ENCODE measurements around the gene ZSCAN22. TPM values are rescaled to one million over a fixed set of nuclear protein-coding genes. Genes with fewer than 3 reads are reported as not detected.

ZSCAN22 gene
- total and polyA plus RNA-seq, 2 of the 13 experiments (the other 11 are each of a cell fraction or from before 2014, with no cell fraction given), result 2.5 to 3.5 TPM

DNA sequence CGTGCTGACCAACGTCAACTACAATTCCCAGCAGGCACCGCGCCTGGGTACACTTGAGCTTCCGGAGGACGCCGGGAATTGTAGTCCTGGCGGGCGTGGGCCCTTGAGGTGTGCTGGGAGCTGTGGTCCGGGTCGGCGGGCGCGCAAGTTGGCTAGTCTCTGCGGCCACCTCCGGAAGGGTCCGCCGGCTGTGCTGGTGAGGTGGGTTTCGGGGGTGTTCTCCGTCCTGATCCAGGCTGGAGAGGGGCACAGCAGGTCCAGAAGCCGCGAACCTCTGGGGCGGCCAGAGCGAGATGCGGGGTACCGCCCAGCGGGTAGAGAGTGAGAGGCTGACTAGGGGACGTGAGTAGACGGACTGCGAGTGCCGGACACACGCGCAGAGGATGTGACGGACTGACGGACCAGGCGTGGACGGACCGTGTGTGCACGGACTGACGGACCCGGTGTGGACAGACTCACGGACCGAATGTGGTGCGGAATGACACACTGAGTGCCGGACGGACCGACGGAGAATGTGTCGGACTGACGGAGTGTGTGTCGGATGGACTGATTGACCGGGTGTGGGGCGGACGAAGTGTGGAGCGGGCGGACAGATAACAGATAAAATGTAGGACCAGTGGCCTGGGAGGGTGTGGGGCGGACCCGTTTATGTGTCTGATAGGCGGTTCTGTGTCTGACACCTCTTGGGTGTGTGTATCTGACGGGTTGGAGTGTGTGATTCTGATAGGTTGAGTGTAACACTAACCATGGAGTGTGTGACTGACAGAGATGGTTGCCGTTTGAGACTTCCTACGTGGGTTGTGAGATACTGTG is at the start of gene ZSCAN22 (continued):
- TF ChIP-seq ZSCAN12 (CRISPR knock-in tag; IDR thresholded peaks at IDR 0.05) (no peak), ZNF510 (CRISPR knock-in tag; IDR thresholded peaks at IDR 0.05; ENCODE audit: low read depth) (peak; percentile 82; the same call in 1 of the 2 replicates), ZNF598 (CRISPR knock-in tag; IDR thresholded peaks at IDR 0.05; ENCODE audit: borderline replicate concordance) (peak; percentile 91; the same call in 1 of the 2 replicates), ZNF205 (CRISPR knock-in tag; IDR thresholded peaks at IDR 0.05) (no peak), ZNF670 (CRISPR knock-in tag; IDR thresholded peaks at IDR 0.05; ENCODE audit: borderline replicate concordance) (no peak), ZNF501 (CRISPR knock-in tag; IDR thresholded peaks at IDR 0.05) (peak; percentile 98), HOXA3 (CRISPR knock-in tag; IDR thresholded peaks at IDR 0.05) (peak; percentile 96), ZNF496 (CRISPR knock-in tag; IDR thresholded peaks at IDR 0.05; ENCODE audit: insufficient replicate concordance) (no peak), BRD4 (CRISPR knock-in tag; IDR thresholded peaks at IDR 0.05) (peak; percentile 50; the same call in 1 of the 2 replicates), SMARCC2 (IDR thresholded peaks at IDR 0.05) (no peak), ZNF558 (CRISPR knock-in tag; IDR thresholded peaks at IDR 0.05; ENCODE audit: borderline replicate concordance) (peak; percentile 87; the same call in 1 of the 2 replicates), FLYWCH1 (CRISPR knock-in tag; IDR thresholded peaks at IDR 0.05) (no peak), ZNF234 (CRISPR knock-in tag; conservative IDR thresholded peaks at IDR 0.05) (no peak), ZNF143 (CRISPR knock-in tag; IDR thresholded peaks at IDR 0.05) (peak; percentile 96), ZNF768 (CRISPR knock-in tag; IDR thresholded peaks at IDR 0.05) (peak; percentile 83; the same call in 1 of the 2 replicates), JARID2 (CRISPR knock-in tag; IDR thresholded peaks at IDR 0.05; ENCODE audit: insufficient replicate concordance) (no peak), NFKB2 (CRISPR knock-in tag; IDR thresholded peaks at IDR 0.05; ENCODE audit: borderline replicate concordance) (peak; percentile 72; the same call in 1 of the 2 replicates), ZNF547 (CRISPR knock-in tag; IDR thresholded peaks at IDR 0.05) (peak; percentile 91)
- TF ChIP-seq, protein P1, sequence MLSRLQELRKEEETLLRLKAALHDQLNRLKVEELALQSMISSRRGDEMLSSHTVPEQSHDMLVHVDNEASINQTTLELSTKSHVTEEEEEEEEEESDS (CRISPR knock-in tag; IDR thresholded peaks at IDR 0.05; ENCODE audit: borderline replicate concordance), result no peak
- TF ChIP-seq, protein P2, sequence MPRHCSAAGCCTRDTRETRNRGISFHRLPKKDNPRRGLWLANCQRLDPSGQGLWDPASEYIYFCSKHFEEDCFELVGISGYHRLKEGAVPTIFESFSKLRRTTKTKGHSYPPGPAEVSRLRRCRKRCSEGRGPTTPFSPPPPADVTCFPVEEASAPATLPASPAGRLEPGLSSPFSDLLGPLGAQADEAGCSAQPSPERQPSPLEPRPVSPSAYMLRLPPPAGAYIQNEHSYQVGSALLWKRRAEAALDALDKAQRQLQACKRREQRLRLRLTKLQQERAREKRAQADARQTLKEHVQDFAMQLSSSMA (CRISPR knock-in tag; IDR thresholded peaks at IDR 0.05), result peak; percentile 64
